Activated naive CD8-positive, alpha-beta T cell treated with anti-CD3 and anti-CD28 coated beads for 36 hours (primary cell): Measurements from ENCODE around the gene TAF5L. TPM values are rescaled to one million over a fixed set of nuclear protein-coding genes. Genes with fewer than 3 reads are reported as not detected.

Experiments used
- DNase-seq: peaks from one replicate; pipeline ENCODE4 v3.0.0; 2021
- H3K27ac Mint-ChIP-seq: one replicate; pipeline ENCODE4 v1.8.0; 2022; ENCODE audit warnings: mild to moderate bottlenecking, moderate library complexity, mixed read lengths
- H3K27me3 Mint-ChIP-seq: one replicate; pipeline ENCODE4 v1.8.0; 2022; ENCODE audit warnings: mild to moderate bottlenecking, mixed read lengths
- H3K36me3 Mint-ChIP-seq: one replicate; pipeline ENCODE4 v1.8.0; 2021; ENCODE audit warnings: mild to moderate bottlenecking, mixed read lengths
- H3K4me1 Mint-ChIP-seq: one replicate; pipeline ENCODE4 v1.8.0; 2021; ENCODE audit warnings: mixed read lengths
- H3K4me3 Mint-ChIP-seq: one replicate; pipeline ENCODE4 v1.8.0; 2022; ENCODE audit warnings: mild to moderate bottlenecking, moderate library complexity, mixed read lengths
- H3K9me3 Mint-ChIP-seq: one replicate; pipeline ENCODE4 v1.8.0; 2022; ENCODE audit warnings: mixed read lengths
- total RNA-seq, 2 experiments: library from RNA; stranded (reverse); gene quantifications; one replicate each; pipeline ENCODE4 v1.2.3, GENCODE V29; 2021

The TAF5L gene
- total RNA-seq, 2 experiments from 2014 or later: 28.0 to 32.2 TPM

DNA sequence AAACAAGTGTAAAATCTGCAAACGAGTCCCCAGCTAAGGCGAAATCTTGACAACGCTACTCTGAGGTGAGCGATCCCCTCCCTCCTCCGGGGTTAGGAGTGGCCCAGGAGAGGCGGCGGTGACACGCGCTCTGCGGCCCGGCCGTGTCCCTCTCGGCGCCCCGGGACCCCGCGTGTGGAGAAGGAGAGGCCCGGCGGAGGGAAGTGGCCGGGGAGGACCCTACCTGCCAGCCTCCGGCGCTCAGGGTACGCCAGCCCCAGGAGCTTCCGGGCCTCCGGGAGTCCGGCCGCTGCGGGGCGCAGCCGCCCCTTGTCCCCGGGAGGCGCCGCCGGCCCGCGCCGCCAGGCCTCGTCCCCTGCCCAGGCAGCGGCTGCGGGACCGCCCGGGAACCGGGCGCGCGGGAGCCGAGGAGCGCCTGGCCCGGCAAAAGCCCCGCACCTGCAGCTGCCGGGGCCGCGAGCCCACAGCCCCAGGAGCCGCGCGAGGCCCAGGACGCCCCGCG lies 68.0 kb downstream of the TAF5L start:
- peak overlapping the region; percentile 85 for H3K4me3 Mint-ChIP-seq
- DNase-seq: peak; percentile 53
- no peaks in the 10 kb centered on the region for H3K9me3 Mint-ChIP-seq
- peaks cover 2% of the 10 kb centered on the region for H3K36me3 Mint-ChIP-seq
- peaks cover 35% of the 10 kb centered on the region for H3K4me1 Mint-ChIP-seq
- peak overlapping the region; percentile 82 for H3K27ac Mint-ChIP-seq
- no peaks in the 10 kb centered on the region for H3K27me3 Mint-ChIP-seq

DNA sequence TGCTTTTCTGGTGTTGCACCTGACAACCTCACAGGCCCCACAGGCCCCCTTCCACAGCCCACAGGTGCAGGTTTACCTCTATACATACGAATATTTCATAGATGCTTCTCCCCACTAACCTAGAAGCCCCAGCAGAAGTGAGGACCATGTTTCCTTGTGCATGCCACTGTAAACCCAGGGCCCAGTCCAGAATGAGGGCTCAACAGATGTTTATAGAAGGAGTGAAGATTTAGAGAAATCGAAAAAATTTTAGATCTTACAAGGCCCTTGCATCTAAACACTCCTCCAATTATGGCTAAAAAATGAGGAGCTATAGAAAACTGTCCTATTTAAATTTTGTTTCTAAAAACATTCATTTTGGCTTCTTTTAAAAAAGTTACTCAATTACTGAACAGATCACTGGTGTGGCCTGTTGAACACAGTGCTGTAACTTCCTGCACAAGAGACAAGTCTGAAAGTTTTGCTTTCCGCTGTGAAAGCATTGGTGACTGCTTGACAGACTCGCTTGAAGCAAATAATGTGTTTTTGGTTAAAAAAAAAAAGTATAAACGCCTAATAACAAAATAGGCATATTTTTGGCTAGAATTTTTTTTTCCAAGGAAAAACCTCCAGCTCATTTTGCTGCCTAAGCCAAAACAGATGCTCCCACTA lies 68.6 kb downstream of the TAF5L start:
- Mint-ChIP-seq H3K4me3 (peak overlapping the region; percentile 85), H3K27ac (peak overlapping the region; percentile 82), H3K36me3 (peaks cover 5% of the 10 kb centered on the region), H3K4me1 (peaks cover 41% of the 10 kb centered on the region), H3K9me3 (no peaks in the 10 kb centered on the region), H3K27me3 (no peaks in the 10 kb centered on the region)
- DNase-seq: no peak

DNA sequence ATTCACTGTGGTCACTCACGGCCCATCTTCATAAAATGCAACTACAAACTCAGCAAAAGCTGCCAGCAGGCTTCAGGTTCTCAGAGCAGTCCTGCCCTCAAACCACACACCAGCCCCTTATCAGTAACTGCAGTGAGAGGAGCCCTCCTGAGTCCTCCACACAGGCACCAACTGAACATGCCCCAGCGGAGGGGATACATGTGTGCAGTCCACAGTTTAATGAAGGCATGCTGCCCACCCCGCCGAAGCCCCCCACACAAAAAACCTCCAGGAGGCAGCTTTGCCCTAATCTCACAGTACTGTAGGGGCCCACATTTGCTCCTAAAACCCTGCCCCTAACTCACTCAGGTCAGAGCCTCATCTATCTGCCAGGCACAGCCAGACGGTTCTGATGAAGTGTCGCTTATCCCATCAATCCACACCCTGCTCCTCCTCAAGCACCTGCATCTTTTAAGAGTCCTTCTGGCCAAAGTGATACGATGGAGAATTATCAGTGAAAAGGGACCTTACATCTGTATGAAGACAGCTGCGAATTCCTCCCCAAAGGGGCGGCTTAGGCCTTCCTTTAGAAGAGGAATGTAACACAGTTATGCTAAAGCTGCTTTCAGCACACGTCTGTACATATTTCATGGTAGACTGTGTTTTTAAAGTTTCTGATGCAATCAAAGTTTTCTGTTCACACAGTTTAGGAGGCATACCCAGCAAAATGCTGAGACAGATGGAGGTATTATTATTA lies 70.9 kb downstream of the TAF5L start:
- peaks cover 5% of the 10 kb centered on the region for H3K36me3 Mint-ChIP-seq
- no peak overlapping the region for H3K27ac Mint-ChIP-seq
- H3K9me3 Mint-ChIP-seq: no peaks in the 10 kb centered on the region
- H3K27me3 Mint-ChIP-seq: no peaks in the 10 kb centered on the region
- H3K4me3 Mint-ChIP-seq: no peak overlapping the region
- no peak for DNase-seq
- H3K4me1 Mint-ChIP-seq: peaks cover 47% of the 10 kb centered on the region

DNA sequence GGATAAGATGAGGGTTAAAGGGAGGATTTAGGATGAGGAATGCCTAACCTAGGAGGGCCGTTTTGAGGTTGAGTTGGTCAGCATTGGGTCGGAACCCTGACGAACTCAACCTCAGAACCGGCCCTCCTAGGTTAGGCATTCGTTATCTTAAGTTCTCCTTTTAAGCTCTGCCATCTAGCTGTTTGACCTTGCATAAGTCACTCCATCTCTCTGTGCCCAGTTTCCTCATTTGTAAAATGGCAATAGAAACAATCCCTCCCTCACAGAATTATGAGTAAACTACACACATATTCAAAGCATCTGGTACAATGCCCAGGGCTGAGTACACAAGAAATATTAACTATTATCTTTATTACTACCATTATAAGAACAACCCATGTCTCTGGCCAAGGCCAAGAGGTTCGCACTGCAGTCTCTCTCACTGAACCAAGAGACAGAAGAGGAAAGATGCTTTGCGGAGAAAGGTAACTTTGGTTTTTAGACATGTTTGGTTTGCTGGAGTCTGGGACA lies 72.2 kb downstream of the TAF5L start:
- peaks cover 9% of the 10 kb centered on the region for H3K36me3 Mint-ChIP-seq
- H3K4me3 Mint-ChIP-seq: no peak overlapping the region
- no peak overlapping the region for H3K27ac Mint-ChIP-seq
- no peaks in the 10 kb centered on the region for H3K27me3 Mint-ChIP-seq
- DNase-seq: no peak
- H3K4me1 Mint-ChIP-seq: peaks cover 40% of the 10 kb centered on the region
- no peaks in the 10 kb centered on the region for H3K9me3 Mint-ChIP-seq

DNA sequence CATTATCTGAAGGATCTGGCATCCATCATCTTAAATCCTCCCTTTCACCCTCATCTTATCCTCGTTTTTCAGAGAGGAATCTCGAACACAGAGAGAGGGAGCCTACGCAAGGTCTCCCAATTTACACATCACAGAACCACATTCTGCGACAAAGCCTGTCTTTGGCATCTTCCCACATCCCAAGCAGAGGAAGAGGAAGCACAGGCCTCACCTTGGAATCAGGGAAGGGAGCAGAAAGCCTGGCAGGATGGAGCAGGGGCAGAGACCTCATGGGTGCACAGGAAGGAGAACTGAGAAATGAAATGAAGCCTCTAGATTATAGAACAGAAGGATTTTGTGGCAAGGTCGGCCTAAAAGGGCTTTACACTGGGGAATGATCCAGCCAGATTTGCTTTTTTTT lies 73.2 kb downstream of the TAF5L start:
- Mint-ChIP-seq H3K4me3 (no peak overlapping the region), H3K27ac (peak overlapping the region; percentile 12), H3K4me1 (peaks cover 40% of the 10 kb centered on the region), H3K27me3 (no peaks in the 10 kb centered on the region), H3K9me3 (no peaks in the 10 kb centered on the region), H3K36me3 (peaks cover 9% of the 10 kb centered on the region)
- no peak for DNase-seq

DNA sequence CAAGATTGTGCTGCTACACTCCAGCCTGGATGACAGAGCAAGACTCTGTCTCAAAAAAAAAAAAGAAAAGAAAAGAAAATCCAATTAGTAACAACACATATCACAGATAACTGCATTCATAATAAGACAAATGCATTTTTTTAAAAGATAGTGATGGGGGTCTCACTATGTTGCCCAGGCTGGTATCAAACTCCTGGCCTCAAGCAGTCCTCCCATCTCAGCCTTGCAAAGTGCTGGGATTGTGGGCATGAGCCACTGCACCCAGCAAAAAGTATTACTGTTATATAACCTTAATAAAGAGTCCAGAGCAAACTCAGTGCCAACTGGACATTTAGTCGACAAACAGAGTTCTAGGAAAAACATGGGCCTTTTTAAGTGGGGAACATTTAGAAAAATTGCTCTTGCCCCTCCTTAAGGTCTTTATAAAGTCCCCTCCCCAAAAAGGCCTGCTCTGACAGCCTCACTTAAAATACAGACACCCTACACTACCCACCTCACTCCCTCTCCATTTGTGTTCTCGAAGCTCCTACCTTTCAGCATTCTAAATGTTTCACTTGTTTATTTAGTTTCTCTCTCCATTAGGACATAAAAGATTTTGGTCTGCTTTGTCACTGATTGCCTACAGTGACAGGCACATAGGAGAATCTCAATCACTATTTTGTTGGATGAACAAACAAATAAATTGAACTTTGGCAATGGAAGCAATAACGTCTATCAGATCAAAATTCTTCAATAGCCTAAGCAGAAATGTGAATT lies 74.9 kb downstream of the TAF5L start:
- peaks cover 9% of the 10 kb centered on the region for H3K36me3 Mint-ChIP-seq
- no peak for DNase-seq
- H3K4me3 Mint-ChIP-seq: no peak overlapping the region
- no peaks in the 10 kb centered on the region for H3K27me3 Mint-ChIP-seq
- no peak overlapping the region for H3K27ac Mint-ChIP-seq
- H3K9me3 Mint-ChIP-seq: no peaks in the 10 kb centered on the region
- peaks cover 28% of the 10 kb centered on the region for H3K4me1 Mint-ChIP-seq

DNA sequence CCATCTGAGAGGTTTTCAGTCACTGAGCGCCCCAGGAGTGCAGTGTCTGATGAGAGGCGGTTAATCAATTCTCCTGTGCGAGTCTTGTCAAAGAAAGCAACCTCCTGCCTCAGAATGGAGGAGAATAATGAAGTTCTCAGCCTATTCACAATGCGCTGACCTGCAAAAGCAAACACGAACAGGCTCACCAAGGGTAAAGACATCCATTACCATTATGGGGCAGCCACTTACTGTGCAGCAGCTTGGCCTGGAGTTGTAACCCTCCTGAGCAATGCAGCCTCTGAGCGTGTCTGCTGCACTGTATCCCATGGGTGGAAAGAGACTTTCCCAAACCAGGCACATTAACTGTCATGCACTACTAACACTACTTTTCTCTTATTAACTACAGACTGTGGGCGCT lies 78.4 kb downstream of the TAF5L start:
- Mint-ChIP-seq H3K9me3 (peaks cover 7% of the 10 kb centered on the region), H3K27me3 (no peaks in the 10 kb centered on the region), H3K36me3 (peaks cover 38% of the 10 kb centered on the region), H3K4me1 (peaks cover 36% of the 10 kb centered on the region), H3K27ac (no peak overlapping the region), H3K4me3 (no peak overlapping the region)
- no peak for DNase-seq

DNA sequence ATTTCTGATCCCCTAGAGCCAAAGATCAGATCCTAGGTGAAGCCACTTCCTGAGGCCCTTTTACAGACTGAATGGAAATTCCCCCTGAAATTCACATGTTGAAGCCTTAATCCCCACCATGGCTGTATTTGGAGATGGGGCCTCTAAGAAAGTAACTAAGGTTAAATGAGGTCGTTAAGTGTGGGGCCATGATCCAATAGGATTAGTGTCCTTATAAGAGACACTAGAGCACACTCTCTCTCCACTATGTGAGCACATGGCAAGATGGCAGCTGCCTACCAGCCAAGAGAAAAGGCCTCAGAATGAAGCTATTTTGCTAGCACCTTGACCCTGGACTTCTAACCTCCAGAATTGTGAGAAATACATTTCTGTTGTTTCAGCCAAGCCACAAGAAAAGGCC lies 81.3 kb downstream of the TAF5L start:
- Mint-ChIP-seq H3K9me3 (peaks cover 8% of the 10 kb centered on the region), H3K4me1 (peaks cover 32% of the 10 kb centered on the region), H3K27ac (peak overlapping the region; percentile 74), H3K27me3 (no peaks in the 10 kb centered on the region), H3K36me3 (peaks cover 47% of the 10 kb centered on the region), H3K4me3 (no peak overlapping the region)
- no peak for DNase-seq

Other genes with a start within 250 kb of the TAF5L start
- gene ACTA1, start 192.0 kb downstream of the TAF5L start, total RNA-seq: not detected
- 10 to 100 TPM; 62.7 to 64.8 TPM for gene NUP133, start 117.8 kb downstream of the TAF5L start, total RNA-seq
- gene ABCB10, start 67.4 kb downstream of the TAF5L start, total RNA-seq: 10 to 100 TPM; 36.8 to 37.8 TPM
- 10 to 100 TPM; 28.9 to 30.1 TPM for gene URB2, start 125 bp upstream of the TAF5L start, total RNA-seq